IMR-90 (cell line): ENCODE measurements around the gene PDLIM5. TPM values are rescaled to one million over a fixed set of nuclear protein-coding genes. Genes with fewer than 3 reads are reported as not detected.

Source experiments
- ATAC-seq: fragments of 200-7000 bp; cut with Tn5 transposase; 2 replicates; pipeline ENCODE4 v1.9.1; 2020; ENCODE audit warnings: low read depth, mild to moderate bottlenecking, moderate library complexity
- BruUV-seq: library from RNA; stranded (reverse); fragments of 400-500 nt; replicated peaks from 2 replicates; lab custom pipeline; 2021; lab: Mats Ljungman, UMichigan
- CTCF ChIA-PET: fragments of 300-600 bp; formaldehyde crosslinking; extraction: SDS; loops from one replicate; lab custom pipeline; 2021; ENCODE audit warnings: antibody characterized with exemption; lab: Yijun Ruan, JAX
- POLR2A ChIA-PET: fragments of 300-600 bp; sonication (Branson Sonifier 250); formaldehyde crosslinking; loops from one replicate; lab custom pipeline; 2022; ENCODE audit warnings: antibody characterized with exemption; ENCODE audit not compliant: unreplicated experiment; lab: Charles Lee
- DNase-seq: peaks from one replicate; pipeline ENCODE4 v3.0.0; 2013
- H2AFZ ChIP-seq: replicated peaks from 2 replicates; pipeline ENCODE3; 2013; ENCODE audit warnings: low read length, mild to moderate bottlenecking; ENCODE audit not compliant: poor library complexity
- H2AK5ac ChIP-seq: 2 replicates; pipeline ENCODE4 v1.6.1; 2013; ENCODE audit warnings: low read depth, low read length, inconsistent platforms
- H2AK9ac ChIP-seq: replicated peaks from 2 replicates; pipeline ENCODE3; 2013; ENCODE audit warnings: mild to moderate bottlenecking, low read depth, low read length, moderate library complexity; ENCODE audit not compliant: poor library complexity
- H2BK120ac ChIP-seq: 2 replicates; pipeline ENCODE4 v1.6.1; 2013; ENCODE audit warnings: low read depth, low read length, inconsistent platforms
- H2BK15ac ChIP-seq: 3 replicates; pipeline ENCODE4 v1.6.1; 2013; ENCODE audit warnings: low read depth, low read length, inconsistent platforms
- H2BK20ac ChIP-seq: 2 replicates; pipeline ENCODE4 v1.6.1; 2013; ENCODE audit warnings: low read depth, mild to moderate bottlenecking, inconsistent platforms, low read length, moderate library complexity
- H2BK5ac ChIP-seq: 2 replicates; pipeline ENCODE4 v1.6.1; 2013; ENCODE audit warnings: mild to moderate bottlenecking, low read depth, low read length, inconsistent platforms; ENCODE audit not compliant: poor library complexity, severe bottlenecking
- H3K14ac ChIP-seq: replicated peaks from 2 replicates; pipeline ENCODE4 v1.6.1; 2013; ENCODE audit warnings: low read depth, low read length, inconsistent platforms
- H3K18ac ChIP-seq: 2 replicates; pipeline ENCODE4 v1.6.1; 2013; ENCODE audit warnings: low read depth, low read length, control low read depth
- H3K23ac ChIP-seq: 2 replicates; pipeline ENCODE4 v1.6.1; 2013; ENCODE audit warnings: low read depth, low read length, inconsistent platforms
- H3K27ac ChIP-seq: 2 replicates; pipeline ENCODE4 v1.5.1; 2013; ENCODE audit warnings: mild to moderate bottlenecking, control low read depth, low read length; ENCODE audit not compliant: insufficient read depth
- H3K27me3 ChIP-seq: 2 replicates; pipeline ENCODE4 v1.6.1; 2013; ENCODE audit warnings: low read length; ENCODE audit not compliant: control insufficient read depth, insufficient read depth
- H3K36me3 ChIP-seq: 2 replicates; pipeline ENCODE4 v1.6.1; 2013; ENCODE audit warnings: low read length, mixed read lengths; ENCODE audit not compliant: control insufficient read depth, insufficient read depth
- H3K4ac ChIP-seq: 2 replicates; pipeline ENCODE4 v1.6.1; 2013; ENCODE audit warnings: low read depth, low read length, inconsistent platforms
- H3K4me1 ChIP-seq: 2 replicates; pipeline ENCODE4 v1.6.1; 2013; ENCODE audit warnings: low read length, mixed read lengths; ENCODE audit not compliant: control insufficient read depth, insufficient read depth
- H3K4me2 ChIP-seq: 2 replicates; pipeline ENCODE4 v1.6.1; 2013; ENCODE audit warnings: low read depth, mild to moderate bottlenecking, control low read depth, low read length, moderate library complexity
- H3K4me3 ChIP-seq: 2 replicates; pipeline ENCODE4 v1.5.1; 2013; ENCODE audit warnings: low read depth, mild to moderate bottlenecking, control low read depth, low read length, moderate library complexity; ENCODE audit not compliant: insufficient read depth
- H3K56ac ChIP-seq: 2 replicates; pipeline ENCODE4 v1.6.1; 2013; ENCODE audit warnings: low read length, inconsistent platforms; ENCODE audit not compliant: insufficient read depth; ENCODE audit errors: extremely low read depth
- H3K79me1 ChIP-seq, 2 experiments: 2 replicates each; pipeline ENCODE4 v1.6.1; 2013; ENCODE audit warnings: low read length in 2 of 2, inconsistent platforms in 1 of 2, low read depth in 1 of 2
- H3K9ac ChIP-seq: 2 replicates; pipeline ENCODE4 v1.6.1; 2013; ENCODE audit warnings: low read depth, low read length, control low read depth
- H3K9me1 ChIP-seq: 2 replicates; pipeline ENCODE4 v1.6.1; 2013; ENCODE audit warnings: low read length, inconsistent platforms; ENCODE audit not compliant: insufficient read depth
- H3K9me3 ChIP-seq: 2 replicates; pipeline ENCODE4 v1.6.1; 2013; ENCODE audit warnings: low read length; ENCODE audit not compliant: control insufficient read depth, insufficient read depth
- H4K20me1 ChIP-seq: 2 replicates; pipeline ENCODE4 v1.6.1; 2013; ENCODE audit warnings: low read length, inconsistent platforms; ENCODE audit not compliant: insufficient read depth
- H4K5ac ChIP-seq: 2 replicates; pipeline ENCODE4 v1.6.1; 2013; ENCODE audit warnings: mild to moderate bottlenecking, low read depth, low read length, control low read depth
- H4K8ac ChIP-seq, 2 experiments: 2 replicates each; pipeline ENCODE4 v1.6.1; 2013; ENCODE audit warnings: low read depth in 2 of 2, low read length in 2 of 2, control low read depth in 1 of 2, inconsistent platforms in 1 of 2
- H4K91ac ChIP-seq: 2 replicates; pipeline ENCODE4 v1.6.1; 2013; ENCODE audit warnings: low read depth, low read length, inconsistent platforms; ENCODE audit not compliant: insufficient read depth
- BHLHE40 ChIP-seq: fragments of 150-350 bp; IDR thresholded peaks from 2 replicates; pipeline ENCODE4 v1.6.1; 2016; ENCODE audit warnings: mild to moderate bottlenecking, low read depth, low read length
- MAFK ChIP-seq: IDR thresholded peaks from 2 replicates; pipeline ENCODE4 v1.6.1; 2012; ENCODE audit warnings: low read depth, low read length, improper control_type of control experiment
- RAD21 ChIP-seq: IDR thresholded peaks from 2 replicates; pipeline ENCODE4 v1.6.1; 2012; ENCODE audit warnings: low read length, improper control_type of control experiment
- WGBS, 2 experiments: methylation state at CpG; one replicate each; pipeline versions ENCODE4 v1.1.5 to v1.1.7; 2013; ENCODE audit warnings: missing lambda C conversion rate in 2 of 2; ENCODE audit not compliant: insufficient read length in 1 of 2; ENCODE audit errors: extremely low coverage in 2 of 2; 5-methylcytosine and 5-hydroxymethylcytosine counted together
- dilution Hi-C: fragments of 300-500 bp; cut with HindIII; formaldehyde crosslinking; loops from one replicate; pipeline ENCODE4 v1.14.3; 2018; ENCODE audit warnings: low sequenced_read_pairs; ENCODE audit not compliant: unreplicated experiment
- in situ Hi-C: fragments of 300-500 bp; cut with MboI; formaldehyde crosslinking; loops from 3 replicates; pipeline ENCODE4 v1.14.3; 2019; ENCODE audit warnings: low sequenced_read_pairs, inconsistent platforms, mixed read lengths
- intact Hi-C: fragments of 100-400 bp; cut with micrococcal nuclease; formaldehyde crosslinking; loops from 2 replicates; pipeline ENCODE4 v1.10.0; 2022
- polyA plus RNA-seq, 3 experiments: library from polyadenylated mRNA; depleted of rRNA; stranded (reverse); fragments of >200 nt; gene quantifications; 2 replicates each; pipeline ENCODE4 v1.2.3, GENCODE V29; 2012; ENCODE audit warnings: low replicate concordance in 1 of 3
- total RNA-seq: library from RNA; depleted of rRNA; stranded (reverse); fragments of >200 nt; gene quantifications from 2 replicates; pipeline ENCODE4 v1.2.3, GENCODE V29; 2012

The PDLIM5 gene
- total and polyA plus RNA-seq, 2 of the 4 experiments (the other 2 are of a cell fraction) = 96.5 to 188 TPM

DNA sequence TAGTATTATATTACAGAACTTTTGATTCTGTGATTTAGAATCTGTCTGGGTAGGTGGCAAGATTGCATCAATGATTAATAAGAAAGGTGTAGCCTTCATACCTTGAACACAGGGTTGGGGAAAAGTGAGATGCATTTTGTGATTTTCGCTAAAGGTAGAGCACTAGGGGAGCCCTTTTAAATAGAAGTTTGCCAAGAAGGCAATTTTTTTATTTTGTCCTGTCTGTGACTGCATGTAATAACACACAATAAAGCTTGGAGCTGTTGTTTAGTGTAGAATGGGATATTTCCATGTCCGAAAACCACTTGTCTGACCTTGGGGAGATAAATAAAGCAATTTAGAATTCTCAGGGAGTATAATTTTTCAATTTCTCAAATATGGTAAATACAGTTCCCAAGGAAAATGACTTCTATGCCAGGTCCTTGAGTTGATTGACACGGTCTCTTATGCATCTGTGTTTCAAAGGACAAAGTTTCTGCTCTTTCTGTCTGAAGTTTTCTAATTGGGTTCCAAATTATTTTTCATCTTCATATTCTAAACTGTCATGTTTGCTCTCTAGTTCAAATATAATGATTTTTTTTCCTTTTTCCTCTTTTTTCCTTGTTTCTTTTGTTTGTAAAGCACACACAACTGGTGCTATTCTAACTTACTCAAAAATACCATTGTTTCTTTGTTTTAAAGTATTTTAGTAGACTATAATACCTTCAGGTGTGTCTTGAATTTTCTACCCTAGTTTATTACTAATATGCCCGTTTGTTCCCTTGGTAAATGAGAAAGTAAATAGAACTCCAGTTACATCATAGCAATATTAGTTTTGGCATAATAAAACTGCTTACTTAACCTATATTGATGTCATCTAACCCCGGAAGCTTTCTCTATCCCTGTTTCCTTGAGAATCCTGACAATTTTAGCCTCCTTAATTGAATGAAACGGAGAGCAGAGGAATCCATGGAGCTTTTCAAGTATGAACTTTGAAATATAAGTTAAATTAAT is 218.2 kb downstream of the PDLIM5 start (continued):
- TF ChIP-seq RAD21 = no peak
- no peak for TF ChIP-seq BHLHE40

DNA sequence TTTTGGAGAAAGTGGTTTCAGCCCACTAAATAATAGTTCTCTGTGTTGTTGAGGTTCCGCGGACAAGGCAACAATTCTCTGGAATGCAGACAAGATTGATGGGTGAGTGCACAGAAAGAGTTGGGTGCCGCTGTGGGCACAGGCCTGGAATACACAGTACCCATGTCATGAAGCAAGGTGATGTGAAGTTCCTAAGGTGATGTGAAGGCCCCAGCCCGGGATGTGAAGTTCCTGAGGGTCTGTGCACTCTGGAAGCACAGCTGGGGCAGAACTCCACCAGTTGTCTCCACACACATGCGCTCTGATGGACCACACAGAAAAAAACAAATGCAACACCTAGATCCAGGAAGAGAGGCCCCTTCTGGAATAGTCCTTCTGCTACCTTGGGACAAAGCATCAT is 219.4 kb downstream of the PDLIM5 start:
- in situ Hi-C loops = no loop called here
- no peak overlapping the region for H3K4me3 ChIP-seq
- ChIA-PET POLR2A (no interaction called here), CTCF (no interaction called here)
- H3K27me3 ChIP-seq = no peaks in the 10 kb centered on the region
- H3K14ac ChIP-seq = no peak overlapping the region
- no peak overlapping the region for H2BK120ac ChIP-seq
- DNase-seq (no peak), ATAC-seq (no peak)
- no peaks in the 10 kb centered on the region for H3K36me3 ChIP-seq
- H2AK9ac ChIP-seq = peak overlapping the region; percentile 11
- no peak overlapping the region for H4K91ac ChIP-seq
- H2AK5ac ChIP-seq = no peak overlapping the region
- TF ChIP-seq MAFK = no peak
- H2AFZ ChIP-seq = no peak overlapping the region
- H3K23ac ChIP-seq = no peak overlapping the region
- H2BK15ac ChIP-seq = no peak overlapping the region
- 94% methylated on average over 3 of the region's 5 CpGs; no CpG with 5 or more reads in 1 of the 2 experiments for WGBS, 2 experiments
- H3K9me3 ChIP-seq = no peaks in the 10 kb centered on the region
- H3K4me1 ChIP-seq = no peaks in the 10 kb centered on the region
- H3K9ac ChIP-seq = no peak overlapping the region
- H3K56ac ChIP-seq = no peak overlapping the region
- peaks cover 0 to 2% of the 10 kb centered on the region in 2 experiments; a peak in 1 of 4 replicates for H3K79me1 ChIP-seq
- dilution Hi-C loops = no loop called here
- no peaks in the 10 kb centered on the region for H4K20me1 ChIP-seq
- H3K9me1 ChIP-seq = peaks cover 3% of the 10 kb centered on the region; the same call in 1 of the 2 replicates
- no TSS peak for BruUV-seq
- intact Hi-C loops = no loop called here
- H3K18ac ChIP-seq = no peak overlapping the region
- no peak overlapping the region for H3K4me2 ChIP-seq
- no peak overlapping the region for H2BK5ac ChIP-seq
- H2BK20ac ChIP-seq = no peak overlapping the region
- H4K5ac ChIP-seq = no peak overlapping the region
- no peak overlapping the region for H3K27ac ChIP-seq
- no peak overlapping the region for H3K4ac ChIP-seq
- no peak overlapping the region for H4K8ac ChIP-seq
